Measurements from ENCODE around the gene AGMAT. TPM values are rescaled to one million over a fixed set of nuclear protein-coding genes. Genes with fewer than 3 reads are reported as not detected.

AGMAT gene
- total and polyA plus RNA-seq, 2 of the 8 experiments (the other 6 are each of a cell fraction or from before 2014, with no cell fraction given), result 3.7 to 5.8 TPM

DNA sequence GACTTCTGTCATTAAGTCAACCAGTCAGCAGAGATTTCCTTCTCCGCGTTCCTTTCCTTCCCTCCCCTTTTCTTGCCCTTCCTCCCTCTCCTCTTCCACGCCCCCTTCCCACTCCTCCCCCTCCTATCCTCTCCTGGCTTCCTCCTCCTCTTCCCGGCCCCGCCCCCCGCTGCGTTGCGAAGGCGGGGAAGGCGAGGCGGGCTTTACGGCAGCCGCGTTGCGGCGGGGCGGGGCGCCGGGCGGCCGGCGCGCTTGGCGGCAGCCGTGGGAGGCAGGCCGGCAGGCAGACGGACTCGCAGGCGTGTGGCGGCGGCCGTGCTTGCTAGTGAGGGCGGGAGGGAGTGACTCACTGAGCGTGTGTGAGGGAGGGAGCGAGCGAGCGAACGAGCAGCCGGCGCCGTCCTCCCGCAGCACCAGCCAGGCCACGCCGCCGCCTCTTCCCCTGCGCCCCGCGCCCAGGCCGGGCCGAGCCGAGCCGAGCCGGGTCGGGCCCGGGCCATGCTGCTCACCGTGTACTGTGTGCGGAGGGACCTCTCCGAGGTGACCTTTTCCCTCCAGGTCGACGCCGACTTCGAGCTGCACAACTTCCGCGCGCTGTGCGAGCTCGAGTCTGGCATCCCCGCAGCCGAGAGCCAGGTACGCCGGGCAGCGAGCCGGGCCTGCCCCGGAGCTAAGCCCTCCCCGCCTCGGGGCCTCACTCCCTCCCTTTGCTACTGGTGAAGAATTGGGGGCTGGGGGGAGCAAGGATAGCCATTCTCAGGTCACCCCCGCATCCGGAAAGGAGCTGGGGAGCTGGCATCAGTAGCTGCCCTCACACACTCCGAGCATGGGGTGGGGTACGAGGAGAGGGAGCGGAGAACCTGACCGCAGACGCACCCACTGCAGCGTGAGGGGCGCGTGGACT lies 32.6 kb upstream of the AGMAT start, which contains the start of gene DDI2 (continued):
- peak; percentile 70; the same call in 1 of the 2 replicates for TF ChIP-seq SP1 (IDR thresholded peaks at IDR 0.05; ENCODE audit: low read depth, low read length)
- no peak for TF ChIP-seq POU5F1 (IDR thresholded peaks at IDR 0.05; ENCODE audit: low read depth, low read length)
